ENCODE data around the gene TMEM200B.

GRCh38 chr1:29096231-29096886, 27.3 kb downstream of the TMEM200B start:
- TF ChIP-seq CTCF (IDR thresholded peaks at IDR 0.05), result no peak
- no peak for TF ChIP-seq POLR2A (IDR thresholded peaks at IDR 0.05)
